Lower leg skin (tissue), 4 donors: ENCODE results near the gene CRMP1. TPM values are rescaled to one million over a fixed set of nuclear protein-coding genes. Genes with fewer than 3 reads are reported as not detected.
"Not testable (repeated sequence)": the region's sequence is repeated elsewhere in the genome, so short reads cannot be mapped to it uniquely, and the experiment has no call there.

Experiments
- DNase-seq, 2 donors: peaks; one replicate each; pipeline ENCODE4 v3.0.0-alpha.2; 2019; ENCODE audit warnings: low spot score in 2 of 2
- H3K4me3 ChIP-seq: fragments of 200-600 bp; sonication (generic); 2 replicates; pipeline ENCODE4 v1.5.1; 2017; ENCODE audit warnings: mild to moderate bottlenecking, low read depth; ENCODE audit not compliant: poor library complexity, severe bottlenecking
- POLR2A ChIP-seq, 2 donors: fragments of 450-650 bp; IDR thresholded peaks; one replicate each; pipeline ENCODE4 v1.6.1; 2016 to 2017; ENCODE audit warnings: antibody characterized with exemption in 2 of 2, mild to moderate bottlenecking in 1 of 2, moderate library complexity in 1 of 2
- WGBS, 2 donors: methylation state at CpG; one replicate each; pipeline ENCODE4 v1.1.5; 2018; 5-methylcytosine and 5-hydroxymethylcytosine counted together
- intact Hi-C: fragments of 100-400 bp; cut with DNase I; formaldehyde crosslinking; loops from one replicate; pipeline ENCODE4 v1.15.0; 2023; ENCODE audit warnings: low total_unique reads
- total RNA-seq, 4 donors: library from RNA; depleted of rRNA; stranded (reverse); fragments of >200 nt; gene quantifications; one replicate each; pipeline ENCODE4 v1.1.0, GENCODE V29; 2016
- TF ChIP-seq, protein P1 (sequence below), 3 donors: fragments of 450-650 bp; IDR thresholded peaks; one replicate each; pipeline ENCODE4 v1.5.1; 2016; ENCODE audit warnings: antibody characterized with exemption in 3 of 3, mild to moderate bottlenecking in 3 of 3, moderate library complexity in 2 of 3

CRMP1 gene
- total RNA-seq, 4 donors from 2014 or later: 0.17 to 1.2 (median 0.17) TPM; not detected in 1

- TF ChIP-seq POLR2A (IDR thresholded peaks at IDR 0.05): no peak
- TF ChIP-seq, protein P1, sequence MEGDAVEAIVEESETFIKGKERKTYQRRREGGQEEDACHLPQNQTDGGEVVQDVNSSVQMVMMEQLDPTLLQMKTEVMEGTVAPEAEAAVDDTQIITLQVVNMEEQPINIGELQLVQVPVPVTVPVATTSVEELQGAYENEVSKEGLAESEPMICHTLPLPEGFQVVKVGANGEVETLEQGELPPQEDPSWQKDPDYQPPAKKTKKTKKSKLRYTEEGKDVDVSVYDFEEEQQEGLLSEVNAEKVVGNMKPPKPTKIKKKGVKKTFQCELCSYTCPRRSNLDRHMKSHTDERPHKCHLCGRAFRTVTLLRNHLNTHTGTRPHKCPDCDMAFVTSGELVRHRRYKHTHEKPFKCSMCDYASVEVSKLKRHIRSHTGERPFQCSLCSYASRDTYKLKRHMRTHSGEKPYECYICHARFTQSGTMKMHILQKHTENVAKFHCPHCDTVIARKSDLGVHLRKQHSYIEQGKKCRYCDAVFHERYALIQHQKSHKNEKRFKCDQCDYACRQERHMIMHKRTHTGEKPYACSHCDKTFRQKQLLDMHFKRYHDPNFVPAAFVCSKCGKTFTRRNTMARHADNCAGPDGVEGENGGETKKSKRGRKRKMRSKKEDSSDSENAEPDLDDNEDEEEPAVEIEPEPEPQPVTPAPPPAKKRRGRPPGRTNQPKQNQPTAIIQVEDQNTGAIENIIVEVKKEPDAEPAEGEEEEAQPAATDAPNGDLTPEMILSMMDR (IDR thresholded peaks at IDR 0.05): no peak
- 83 to 84% methylated on average over 8 of the region's 8 CpGs for WGBS, 2 donors
- DNase-seq: no peak
- no peak overlapping the region for H3K4me3 ChIP-seq
- intact Hi-C loops: loop anchor here (10.0 kb wide), 2 partner anchors 351 to 761 kb away; partner anchors contain the start of gene STK32B
These were observed 76.8 kb downstream of the CRMP1 start for GRCh38 chr4:5816101-5816500.

GRCh38 chr4:5815641-5816040 lies 77.2 kb downstream of the CRMP1 start:
- intact Hi-C loops: loop anchor here (10.0 kb wide), 2 partner anchors 351 to 761 kb away; partner anchors contain the start of gene STK32B
- TF ChIP-seq, protein P1 (IDR thresholded peaks at IDR 0.05): no peak
- no peak for TF ChIP-seq POLR2A (IDR thresholded peaks at IDR 0.05)
- WGBS, 2 donors: 89 to 94% methylated on average over 5 of the region's 5 CpGs
- H3K4me3 ChIP-seq: no peak overlapping the region
- DNase-seq: no peak

GRCh38 chr4:5814421-5814820 lies 78.5 kb downstream of the CRMP1 start:
- WGBS, 2 donors: 90 to 95% methylated on average over 6 of the region's 6 CpGs
- H3K4me3 ChIP-seq: no peak overlapping the region
- intact Hi-C loops: loop anchor here (10.0 kb wide), 2 partner anchors 350 to 760 kb away; partner anchors contain the start of gene STK32B
- no peak for DNase-seq
- TF ChIP-seq, protein P1 (IDR thresholded peaks at IDR 0.05): no peak
- no peak for TF ChIP-seq POLR2A (IDR thresholded peaks at IDR 0.05)

DNA sequence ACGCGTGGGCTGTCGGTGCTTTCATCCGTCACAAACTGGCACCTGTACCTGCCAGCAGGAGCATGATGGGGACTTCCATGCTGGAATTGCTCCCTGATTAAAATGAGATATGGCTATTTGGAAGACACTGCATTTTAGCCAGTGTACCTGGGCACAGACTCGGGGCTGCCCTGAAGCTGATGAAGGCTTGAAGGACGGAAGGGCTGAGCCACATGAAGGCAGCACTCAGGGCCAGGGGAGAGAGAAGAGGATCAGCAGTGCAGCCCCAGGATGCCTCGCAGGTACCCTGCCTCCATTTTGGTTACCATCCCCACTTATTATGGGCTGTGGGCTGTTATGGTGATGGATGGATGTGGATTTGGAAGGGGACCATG lies 79.0 kb downstream of the CRMP1 start:
- no peak overlapping the region for H3K4me3 ChIP-seq
- intact Hi-C loops: loop anchor here (10.0 kb wide), 2 partner anchors 349 to 759 kb away; partner anchors contain the start of gene STK32B
- no peak for DNase-seq
- 90 to 92% methylated on average over 7 of the region's 7 CpGs for WGBS, 2 donors
- no peak for TF ChIP-seq POLR2A (IDR thresholded peaks at IDR 0.05)
- TF ChIP-seq, protein P1 (IDR thresholded peaks at IDR 0.05): no peak

- TF ChIP-seq, protein P1 (IDR thresholded peaks at IDR 0.05): no peak
- no peak for TF ChIP-seq POLR2A (IDR thresholded peaks at IDR 0.05)
- no peak overlapping the region for H3K4me3 ChIP-seq
- intact Hi-C loops: loop anchor here (10.0 kb wide), 2 partner anchors 348 to 758 kb away; partner anchors contain the start of gene STK32B
- DNase-seq: no peak
- 82 to 90% methylated on average over 9 of the region's 9 CpGs for WGBS, 2 donors
These were observed 80.2 kb downstream of the CRMP1 start for GRCh38 chr4:5812506-5813229.

GRCh38 chr4:5812057-5812456 lies 80.8 kb downstream of the CRMP1 start:
- 80 to 88% methylated on average over 5 of the region's 5 CpGs for WGBS, 2 donors
- H3K4me3 ChIP-seq, DNase-seq: not testable (repeated sequence)
- intact Hi-C loops: loop anchor here (10.0 kb wide), 2 partner anchors 347 to 757 kb away; partner anchors contain the start of gene STK32B
